Tibial nerve (tissue), 3 donors: ENCODE results near the gene AMELX.

Source experiments
- CTCF ChIP-seq, 5 experiments: fragments of 200-600 bp in 3 of 5; fragments of 450-650 bp in 2 of 5; sonication (generic) in 3 of 5; IDR thresholded peaks; one replicate each; pipeline ENCODE4 v1.5.1; 2016 to 2019; ENCODE audit warnings: antibody characterized with exemption in 5 of 5, mild to moderate bottlenecking in 3 of 5, moderate library complexity in 2 of 5
- POLR2A ChIP-seq, 2 donors: fragments of 450-650 bp; IDR thresholded peaks; one replicate each; pipeline ENCODE4 v1.6.1; 2017; ENCODE audit warnings: antibody characterized with exemption in 2 of 2, mild to moderate bottlenecking in 2 of 2, moderate library complexity in 2 of 2

GRCh38 chrX:11266573-11267003 is 26.6 kb upstream of the AMELX start:
- TF ChIP-seq CTCF (IDR thresholded peaks at IDR 0.05), result no peak
- TF ChIP-seq POLR2A (IDR thresholded peaks at IDR 0.05), result no peak
